K562 treated with DMSO at 1 percent for 24 hours (cell line): ENCODE data around the gene STK11IP. TPM values are rescaled to one million over a fixed set of nuclear protein-coding genes. Genes with fewer than 3 reads are reported as not detected.

Experiments used
- total RNA-seq: library from RNA; unstranded; fragments of 300-600 nt; gene quantifications from 2 replicates; pipeline ENCODE4 v1.2.3, GENCODE V29; 2022; ENCODE audit warnings: low read depth; ENCODE audit not compliant: insufficient read depth

STK11IP gene, protein sequence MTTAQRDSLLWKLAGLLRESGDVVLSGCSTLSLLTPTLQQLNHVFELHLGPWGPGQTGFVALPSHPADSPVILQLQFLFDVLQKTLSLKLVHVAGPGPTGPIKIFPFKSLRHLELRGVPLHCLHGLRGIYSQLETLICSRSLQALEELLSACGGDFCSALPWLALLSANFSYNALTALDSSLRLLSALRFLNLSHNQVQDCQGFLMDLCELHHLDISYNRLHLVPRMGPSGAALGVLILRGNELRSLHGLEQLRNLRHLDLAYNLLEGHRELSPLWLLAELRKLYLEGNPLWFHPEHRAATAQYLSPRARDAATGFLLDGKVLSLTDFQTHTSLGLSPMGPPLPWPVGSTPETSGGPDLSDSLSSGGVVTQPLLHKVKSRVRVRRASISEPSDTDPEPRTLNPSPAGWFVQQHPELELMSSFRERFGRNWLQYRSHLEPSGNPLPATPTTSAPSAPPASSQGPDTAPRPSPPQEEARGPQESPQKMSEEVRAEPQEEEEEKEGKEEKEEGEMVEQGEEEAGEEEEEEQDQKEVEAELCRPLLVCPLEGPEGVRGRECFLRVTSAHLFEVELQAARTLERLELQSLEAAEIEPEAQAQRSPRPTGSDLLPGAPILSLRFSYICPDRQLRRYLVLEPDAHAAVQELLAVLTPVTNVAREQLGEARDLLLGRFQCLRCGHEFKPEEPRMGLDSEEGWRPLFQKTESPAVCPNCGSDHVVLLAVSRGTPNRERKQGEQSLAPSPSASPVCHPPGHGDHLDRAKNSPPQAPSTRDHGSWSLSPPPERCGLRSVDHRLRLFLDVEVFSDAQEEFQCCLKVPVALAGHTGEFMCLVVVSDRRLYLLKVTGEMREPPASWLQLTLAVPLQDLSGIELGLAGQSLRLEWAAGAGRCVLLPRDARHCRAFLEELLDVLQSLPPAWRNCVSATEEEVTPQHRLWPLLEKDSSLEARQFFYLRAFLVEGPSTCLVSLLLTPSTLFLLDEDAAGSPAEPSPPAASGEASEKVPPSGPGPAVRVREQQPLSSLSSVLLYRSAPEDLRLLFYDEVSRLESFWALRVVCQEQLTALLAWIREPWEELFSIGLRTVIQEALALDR
- 6.7 and 7.6 TPM in 2 replicates for total RNA-seq

DNA sequence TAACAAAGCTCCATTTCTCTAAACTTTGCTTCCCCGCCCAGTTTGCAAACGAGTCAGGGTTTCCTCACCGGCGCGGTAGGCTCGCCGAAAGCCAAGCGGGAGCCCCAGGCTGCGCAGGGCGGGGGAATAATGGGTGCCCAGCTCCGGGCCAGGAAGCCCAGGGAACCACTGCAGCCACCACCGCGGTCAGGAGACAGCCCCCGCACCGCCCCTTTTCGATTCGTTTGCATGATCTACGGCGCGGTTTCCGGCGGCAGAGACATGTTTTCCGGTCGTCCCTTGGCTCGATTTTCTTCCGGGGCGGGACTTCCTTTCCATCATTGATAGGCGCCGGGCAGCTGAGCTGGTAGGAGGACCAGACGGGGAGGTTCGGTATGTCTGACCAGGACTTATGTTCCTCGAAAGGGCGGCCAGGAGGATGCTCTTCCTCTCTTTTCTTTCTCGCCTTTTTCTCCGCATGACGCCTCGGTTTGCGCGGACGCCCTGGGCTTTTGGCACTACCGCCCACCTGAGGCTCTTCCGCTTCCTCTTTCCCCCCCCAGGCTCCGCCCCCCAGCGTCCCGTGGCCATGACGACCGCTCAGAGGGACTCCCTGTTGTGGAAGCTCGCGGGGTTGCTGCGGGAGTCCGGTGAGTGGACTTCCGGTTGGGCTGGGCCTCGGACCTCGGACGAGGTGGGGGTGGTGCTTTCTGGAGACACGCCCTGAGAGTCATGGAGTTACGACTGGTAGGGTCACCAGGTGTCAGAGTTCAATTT is at the start of gene STK11IP:
STK11IP (plus strand) TSS at position 306 of the 756 bp plus-strand sequence; CDS start at position 569, 263 bp downstream.

DNA sequence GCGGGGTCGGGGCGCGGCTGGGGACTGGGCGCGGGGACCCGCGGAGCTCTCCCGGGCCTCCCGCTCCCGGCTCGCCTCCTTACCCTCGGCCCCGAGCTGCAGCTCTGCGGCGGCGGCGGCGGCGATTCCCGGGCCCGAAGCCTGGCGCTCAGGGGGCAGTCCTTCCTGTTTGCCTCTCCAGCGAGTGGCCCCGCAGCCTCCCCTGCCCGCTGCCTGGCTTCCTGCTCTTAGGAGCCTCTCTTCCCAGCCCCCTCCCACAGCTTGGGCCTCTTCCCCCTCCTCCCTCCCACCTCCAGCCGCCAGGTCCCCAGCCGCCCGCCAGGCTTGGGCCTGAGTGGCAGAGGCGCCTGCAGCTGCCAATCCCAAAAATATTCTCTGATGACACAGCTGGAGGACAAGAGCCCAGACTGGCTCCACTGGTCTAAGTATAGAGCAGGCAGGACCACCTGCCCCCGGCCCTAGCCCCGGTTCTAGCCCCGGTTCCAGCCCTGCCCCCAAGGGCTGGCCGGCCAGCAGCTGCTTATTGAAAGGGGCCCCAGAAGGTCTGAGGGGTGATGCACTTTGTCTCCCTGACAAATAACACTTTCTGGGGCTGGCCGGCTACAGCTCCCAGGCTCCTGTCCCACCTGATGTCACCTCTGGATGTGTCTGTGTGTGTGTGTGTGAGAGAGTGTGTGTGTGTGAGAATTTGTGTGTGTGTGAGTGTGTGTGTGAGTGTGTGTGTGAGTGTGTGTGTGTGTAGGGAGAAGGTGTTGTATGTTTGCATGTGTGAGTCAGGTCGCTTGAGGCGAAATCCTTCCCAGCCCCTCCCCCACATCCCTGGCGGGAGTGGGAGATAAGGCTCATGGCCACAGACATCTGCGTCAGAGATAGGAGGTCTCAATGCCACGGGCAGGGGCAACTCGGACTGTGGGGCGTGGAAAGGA is 26.1 kb upstream of the STK11IP start, which contains the start of gene OBSL1:
OBSL1 (minus strand) TSS at position 229 of the 926 bp plus-strand sequence. CDS start 307 bp downstream, outside the sequence.

DNA sequence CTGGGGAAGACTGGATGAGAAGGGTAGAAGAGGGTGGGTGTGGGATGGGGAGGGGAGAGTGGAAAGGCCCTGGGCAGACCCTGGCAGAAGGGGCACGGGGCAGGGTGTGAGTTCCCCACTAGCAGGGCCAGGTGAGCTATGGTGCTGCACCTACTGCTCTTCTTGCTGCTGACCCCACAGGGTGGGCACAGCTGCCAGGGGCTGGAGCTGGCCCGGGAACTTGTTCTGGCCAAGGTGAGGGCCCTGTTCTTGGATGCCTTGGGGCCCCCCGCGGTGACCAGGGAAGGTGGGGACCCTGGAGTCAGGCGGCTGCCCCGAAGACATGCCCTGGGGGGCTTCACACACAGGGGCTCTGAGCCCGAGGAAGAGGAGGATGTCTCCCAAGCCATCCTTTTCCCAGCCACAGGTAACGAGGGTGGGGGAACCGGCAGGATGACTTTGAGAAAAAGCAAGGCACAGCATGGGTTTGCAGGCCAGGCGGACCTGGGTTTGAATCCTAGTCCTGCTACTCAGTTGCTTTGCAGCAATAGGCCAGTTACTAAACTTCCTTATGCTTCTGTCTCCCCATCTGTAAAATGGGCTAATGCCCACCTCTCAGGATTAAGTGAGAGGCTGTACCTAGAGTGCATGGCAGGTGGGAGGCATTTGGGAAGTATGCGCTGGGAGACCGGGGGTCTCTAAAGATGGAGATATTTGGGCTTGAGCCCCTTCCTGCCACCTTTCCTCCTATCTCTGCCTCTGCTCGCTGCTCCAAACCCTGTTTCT is 25.2 kb upstream of the STK11IP start, which contains the start of gene INHA:
INHA (plus strand) TSS at position 74 of the 765 bp plus-strand sequence; CDS start at position 139, 65 bp downstream.

DNA sequence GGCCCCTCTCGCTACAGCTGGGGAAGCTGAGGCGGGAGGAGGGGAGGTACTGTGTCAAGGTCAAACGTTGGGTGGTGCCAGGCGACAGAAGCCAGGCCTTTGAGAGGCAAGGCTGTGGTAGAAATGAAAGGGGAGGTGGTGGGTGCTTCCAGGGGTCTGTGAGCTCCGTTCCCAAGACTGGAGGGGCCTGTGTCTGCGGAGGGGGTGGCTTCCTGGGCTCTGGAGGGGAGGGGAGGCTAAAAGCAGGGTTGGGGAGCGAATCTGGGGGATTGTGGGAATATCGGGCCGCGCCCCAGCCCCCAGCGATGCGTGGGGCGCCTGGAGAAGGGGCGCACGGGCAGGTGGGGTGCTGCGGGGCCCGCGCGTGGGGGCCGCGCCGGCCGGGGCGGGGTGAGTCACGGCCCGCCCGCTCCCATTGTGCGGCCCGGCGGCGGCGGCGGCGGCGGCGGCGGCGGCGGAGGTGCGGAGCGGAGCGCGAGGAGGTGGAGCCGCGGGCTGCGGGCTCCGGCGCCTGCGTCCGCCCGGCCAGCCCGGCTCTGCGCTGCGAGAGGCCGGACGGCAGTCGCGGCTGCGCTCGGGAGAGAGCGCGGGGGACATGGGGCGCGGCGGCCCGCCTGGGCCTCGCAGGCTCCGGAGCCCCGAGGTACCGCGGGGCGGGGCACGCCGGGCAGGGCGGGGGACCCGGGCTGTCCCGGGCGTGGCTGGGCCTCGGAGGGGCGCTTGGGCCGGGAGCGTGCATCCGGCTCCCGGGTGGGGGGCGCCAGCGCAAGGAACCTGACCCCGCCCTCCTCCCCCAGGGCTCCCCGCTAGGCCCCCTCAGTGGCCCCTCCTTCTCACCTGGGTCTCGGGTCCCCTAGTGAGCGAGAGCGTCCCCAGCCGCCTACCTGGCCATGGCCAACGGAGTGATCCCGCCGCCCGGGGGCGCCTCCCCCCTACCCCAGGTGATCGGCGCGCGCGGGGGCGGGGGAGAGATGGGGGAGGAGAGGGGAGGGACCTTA is 29.7 kb downstream of the STK11IP start, which contains the start of gene SLC4A3:
SLC4A3 (plus strand) TSS at position 528 of the 998 bp plus-strand sequence; CDS start at position 891, 363 bp downstream.

Other genes with a start within 250 kb of the STK11IP start
- 73.1 and 77.1 TPM in 2 replicates for gene DNPEP, start 209.9 kb upstream of the STK11IP start, total RNA-seq
- gene DES, start 179.5 kb upstream of the STK11IP start, total RNA-seq, result 21.0 TPM in 2 replicates
- 13.5 and 19.0 TPM in 2 replicates for gene SPEG, start 163.0 kb upstream of the STK11IP start, total RNA-seq
- 162 and 187 TPM in 2 replicates for gene GMPPA, start 99.0 kb upstream of the STK11IP start, total RNA-seq
- 6.1 and 6.5 TPM in 2 replicates for gene ASIC4, start 83.4 kb upstream of the STK11IP start, total RNA-seq
- gene CHPF, start 54.0 kb upstream of the STK11IP start, total RNA-seq, result 118 and 119 TPM in 2 replicates
- gene TMEM198, start 53.8 kb upstream of the STK11IP start, total RNA-seq, result 2.2 and 2.3 TPM in 2 replicates
- gene OBSL1, start 26.3 kb upstream of the STK11IP start, total RNA-seq, result 52.6 and 62.8 TPM in 2 replicates
- gene INHA, start 25.5 kb upstream of the STK11IP start, total RNA-seq, result 5.0 and 5.3 TPM in 2 replicates
- 0.20 and 0.32 TPM in 2 replicates for gene SLC4A3, start 29.8 kb downstream of the STK11IP start, total RNA-seq